SU-DHL-6 (cell line): Measurements from ENCODE around the gene METTL13.

Experiments
- H2AFZ ChIP-seq: fragments of 200-600 bp; sonication (generic); 2 replicates; pipeline ENCODE4 v1.6.1; 2014; ENCODE audit warnings: low read depth, mild to moderate bottlenecking, moderate library complexity, mixed read lengths, antibody characterized with exemption, low read length; ENCODE audit not compliant: severe bottlenecking
- H3F3A ChIP-seq: fragments of 200-600 bp; shearing (Covaris generic); 2 replicates; pipeline ENCODE4 v1.6.0; 2016; ENCODE audit warnings: antibody characterized with exemption, mild to moderate bottlenecking; ENCODE audit not compliant: insufficient read depth
- H3K27ac ChIP-seq: fragments of 200-600 bp; sonication (generic); 2 replicates; pipeline ENCODE4 v1.5.1; 2016; ENCODE audit warnings: low read depth, mild to moderate bottlenecking, low read length, moderate library complexity, mixed read lengths
- H3K27me3 ChIP-seq: fragments of 200-600 bp; sonication (generic), shearing (Covaris generic); 2 replicates; pipeline ENCODE4 v1.6.0; 2014; ENCODE audit warnings: mild to moderate bottlenecking, low read length
- H3K36me3 ChIP-seq: fragments of 200-600 bp; sonication (generic); 2 replicates; pipeline ENCODE4 v1.6.1; 2014; ENCODE audit warnings: mild to moderate bottlenecking, low read length, mixed read lengths
- H3K4me2 ChIP-seq: fragments of 300-600, 200-600 bp; shearing (Covaris generic), sonication (generic); 2 replicates; pipeline ENCODE4 v1.6.0; 2014; ENCODE audit warnings: low read length, low read depth, mild to moderate bottlenecking; ENCODE audit not compliant: poor library complexity, severe bottlenecking
- H3K4me3 ChIP-seq: fragments of 200-600 bp; sonication (generic); 2 replicates; pipeline ENCODE4 v1.5.1; 2014; ENCODE audit warnings: antibody characterized with exemption, low read length, mild to moderate bottlenecking, mixed read lengths; ENCODE audit not compliant: insufficient read depth, poor library complexity, severe bottlenecking
- H3K79me2 ChIP-seq: fragments of 200-600 bp; sonication (generic); 2 replicates; pipeline ENCODE4 v1.6.1; 2014; ENCODE audit warnings: mild to moderate bottlenecking, low read length, moderate library complexity; ENCODE audit not compliant: insufficient read depth
- H3K9ac ChIP-seq: fragments of 200-600 bp; sonication (generic); 2 replicates; pipeline ENCODE4 v1.7.0; 2014; ENCODE audit warnings: mild to moderate bottlenecking, low read length
- H3K9me2 ChIP-seq: fragments of 200-600 bp; sonication (generic); replicated peaks from 2 replicates; pipeline ENCODE4 v1.6.1; 2014; ENCODE audit warnings: low read length; ENCODE audit not compliant: insufficient read depth
- H3K9me3 ChIP-seq: fragments of 200-600 bp; sonication (generic); 2 replicates; pipeline ENCODE4 v1.6.1; 2014; ENCODE audit warnings: low read length, mixed read lengths; ENCODE audit not compliant: insufficient read depth
- H4K20me1 ChIP-seq: fragments of 200-600 bp; sonication (generic); 2 replicates; pipeline ENCODE4 v1.6.1; 2014; ENCODE audit warnings: low read depth, mild to moderate bottlenecking, antibody characterized with exemption, low read length, moderate library complexity, mixed read lengths
- EZH2phosphoT487 ChIP-seq: fragments of 200-600 bp; sonication (generic), shearing (Covaris generic); conservative IDR thresholded peaks from 2 replicates; pipeline ENCODE4 v1.6.1; 2018; ENCODE audit warnings: mild to moderate bottlenecking, antibody characterized with exemption, low read length, moderate library complexity, mixed read lengths
- TF ChIP-seq, protein P1 (sequence below): fragments of 200-600 bp; sonication (generic); IDR thresholded peaks from one replicate; pipeline ENCODE4 v1.5.1; 2017; ENCODE audit warnings: antibody characterized with exemption, mild to moderate bottlenecking, low read length, moderate library complexity; ENCODE audit not compliant: insufficient read depth, poor library complexity, severe bottlenecking

The METTL13 gene

DNA sequence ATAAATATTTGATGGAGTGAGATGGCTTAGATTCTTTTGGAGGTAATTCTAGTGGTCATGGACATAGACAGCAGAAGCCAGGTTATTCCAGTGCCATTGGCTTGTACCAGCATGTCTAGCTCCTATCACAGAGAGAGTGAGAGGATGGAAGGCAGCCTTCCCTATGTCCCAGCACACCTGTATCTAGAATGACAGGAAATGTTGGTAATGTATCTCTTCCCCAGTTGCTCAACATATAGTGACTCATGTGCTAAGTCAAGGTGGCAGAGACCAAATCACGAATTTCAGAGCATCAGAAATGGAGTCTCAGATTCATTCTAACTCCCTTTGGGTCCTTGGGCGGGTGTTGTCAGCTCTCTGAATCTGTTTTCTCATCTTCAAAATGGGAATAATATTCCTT is 28.4 kb downstream of the METTL13 start:
- H3K9me3 ChIP-seq = no peaks in the 10 kb centered on the region
- H3K4me2 ChIP-seq = no peak overlapping the region
- no peak overlapping the region for H3K9ac ChIP-seq
- H3K36me3 ChIP-seq = no peaks in the 10 kb centered on the region
- no peaks in the 10 kb centered on the region for H3K27me3 ChIP-seq
- H3K4me3 ChIP-seq = no peak overlapping the region
- no peaks in the 10 kb centered on the region for H3K9me2 ChIP-seq
- no peaks in the 10 kb centered on the region for H3F3A ChIP-seq
- no peak overlapping the region for H3K27ac ChIP-seq
- no peaks in the 10 kb centered on the region for H4K20me1 ChIP-seq
- TF ChIP-seq, protein P1, sequence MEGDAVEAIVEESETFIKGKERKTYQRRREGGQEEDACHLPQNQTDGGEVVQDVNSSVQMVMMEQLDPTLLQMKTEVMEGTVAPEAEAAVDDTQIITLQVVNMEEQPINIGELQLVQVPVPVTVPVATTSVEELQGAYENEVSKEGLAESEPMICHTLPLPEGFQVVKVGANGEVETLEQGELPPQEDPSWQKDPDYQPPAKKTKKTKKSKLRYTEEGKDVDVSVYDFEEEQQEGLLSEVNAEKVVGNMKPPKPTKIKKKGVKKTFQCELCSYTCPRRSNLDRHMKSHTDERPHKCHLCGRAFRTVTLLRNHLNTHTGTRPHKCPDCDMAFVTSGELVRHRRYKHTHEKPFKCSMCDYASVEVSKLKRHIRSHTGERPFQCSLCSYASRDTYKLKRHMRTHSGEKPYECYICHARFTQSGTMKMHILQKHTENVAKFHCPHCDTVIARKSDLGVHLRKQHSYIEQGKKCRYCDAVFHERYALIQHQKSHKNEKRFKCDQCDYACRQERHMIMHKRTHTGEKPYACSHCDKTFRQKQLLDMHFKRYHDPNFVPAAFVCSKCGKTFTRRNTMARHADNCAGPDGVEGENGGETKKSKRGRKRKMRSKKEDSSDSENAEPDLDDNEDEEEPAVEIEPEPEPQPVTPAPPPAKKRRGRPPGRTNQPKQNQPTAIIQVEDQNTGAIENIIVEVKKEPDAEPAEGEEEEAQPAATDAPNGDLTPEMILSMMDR = no peak
- no peak for TF ChIP-seq EZH2phosphoT487
- no peak overlapping the region for H2AFZ ChIP-seq
- no peaks in the 10 kb centered on the region for H3K79me2 ChIP-seq

DNA sequence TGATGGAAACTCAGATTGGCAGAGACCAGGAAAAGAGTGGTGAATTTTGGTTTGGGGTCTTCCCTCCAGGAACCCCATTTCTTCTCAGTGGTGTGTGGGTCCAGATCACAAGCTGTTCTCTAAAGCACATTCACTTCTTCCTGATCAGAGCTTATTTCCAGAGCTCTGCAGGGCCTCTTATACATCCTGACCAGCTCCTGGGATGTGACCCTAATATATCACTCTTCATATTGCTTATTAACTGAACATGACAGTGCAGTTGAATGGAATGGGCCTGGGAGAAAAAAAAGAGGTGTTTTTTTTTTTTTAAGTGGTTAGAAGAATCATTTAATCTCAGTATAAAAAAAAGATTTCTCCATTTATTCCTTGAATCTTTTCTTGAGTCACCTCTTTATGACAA is 30.2 kb downstream of the METTL13 start:
- no peaks in the 10 kb centered on the region for H3F3A ChIP-seq
- H3K27me3 ChIP-seq = no peaks in the 10 kb centered on the region
- no peak overlapping the region for H2AFZ ChIP-seq
- H4K20me1 ChIP-seq = no peaks in the 10 kb centered on the region
- no peak overlapping the region for H3K4me3 ChIP-seq
- no peak overlapping the region for H3K4me2 ChIP-seq
- no peaks in the 10 kb centered on the region for H3K36me3 ChIP-seq
- H3K27ac ChIP-seq = no peak overlapping the region
- no peaks in the 10 kb centered on the region for H3K9me2 ChIP-seq
- no peak overlapping the region for H3K9ac ChIP-seq
- TF ChIP-seq EZH2phosphoT487 = no peak
- TF ChIP-seq, protein P1 = no peak
- no peaks in the 10 kb centered on the region for H3K79me2 ChIP-seq
- no peaks in the 10 kb centered on the region for H3K9me3 ChIP-seq

DNA sequence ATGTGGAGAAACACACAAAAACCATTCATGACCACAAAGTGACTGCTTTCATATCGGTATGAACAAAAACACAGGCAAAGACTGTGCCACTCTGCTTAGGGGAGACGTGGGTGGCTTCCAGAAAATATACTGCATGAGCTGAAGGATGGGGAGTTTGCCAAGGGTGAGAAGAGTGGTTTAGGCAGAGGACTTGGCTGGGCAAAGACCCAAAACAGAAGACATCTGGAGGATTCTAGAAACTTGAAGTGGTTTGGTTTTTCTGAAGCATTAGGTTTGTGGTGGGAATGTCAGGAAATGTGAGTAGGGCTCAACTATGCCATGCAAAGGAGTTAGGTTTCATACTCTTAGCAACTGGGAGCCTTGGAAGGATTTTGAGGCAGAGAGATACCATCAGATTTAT is 33.2 kb downstream of the METTL13 start:
- TF ChIP-seq, protein P1 = no peak
- no peak for TF ChIP-seq EZH2phosphoT487
- Histone ChIP-seq H3K9me2 (no peaks in the 10 kb centered on the region), H3K9me3 (no peaks in the 10 kb centered on the region), H3K27me3 (no peaks in the 10 kb centered on the region), H3K79me2 (no peaks in the 10 kb centered on the region), H4K20me1 (no peaks in the 10 kb centered on the region), H3F3A (no peaks in the 10 kb centered on the region), H3K27ac (no peak overlapping the region), H2AFZ (no peak overlapping the region), H3K36me3 (no peaks in the 10 kb centered on the region), H3K9ac (no peak overlapping the region), H3K4me3 (no peak overlapping the region), H3K4me2 (no peak overlapping the region)
